GM20000 (cell line): ENCODE data around the gene CTXN1.

ENCODE experiments used
- DNase-seq: peaks from one replicate; pipeline ENCODE4 v3.0.0; 2012; ENCODE audit warnings: low spot score
- TF ChIP-seq, protein P1 (sequence below): IDR thresholded peaks from 2 replicates; pipeline ENCODE4 v1.5.1; 2012; ENCODE audit warnings: mild to moderate bottlenecking, control low read depth; ENCODE audit errors: extremely low read depth, missing control alignments

Gene CTXN1

DNA sequence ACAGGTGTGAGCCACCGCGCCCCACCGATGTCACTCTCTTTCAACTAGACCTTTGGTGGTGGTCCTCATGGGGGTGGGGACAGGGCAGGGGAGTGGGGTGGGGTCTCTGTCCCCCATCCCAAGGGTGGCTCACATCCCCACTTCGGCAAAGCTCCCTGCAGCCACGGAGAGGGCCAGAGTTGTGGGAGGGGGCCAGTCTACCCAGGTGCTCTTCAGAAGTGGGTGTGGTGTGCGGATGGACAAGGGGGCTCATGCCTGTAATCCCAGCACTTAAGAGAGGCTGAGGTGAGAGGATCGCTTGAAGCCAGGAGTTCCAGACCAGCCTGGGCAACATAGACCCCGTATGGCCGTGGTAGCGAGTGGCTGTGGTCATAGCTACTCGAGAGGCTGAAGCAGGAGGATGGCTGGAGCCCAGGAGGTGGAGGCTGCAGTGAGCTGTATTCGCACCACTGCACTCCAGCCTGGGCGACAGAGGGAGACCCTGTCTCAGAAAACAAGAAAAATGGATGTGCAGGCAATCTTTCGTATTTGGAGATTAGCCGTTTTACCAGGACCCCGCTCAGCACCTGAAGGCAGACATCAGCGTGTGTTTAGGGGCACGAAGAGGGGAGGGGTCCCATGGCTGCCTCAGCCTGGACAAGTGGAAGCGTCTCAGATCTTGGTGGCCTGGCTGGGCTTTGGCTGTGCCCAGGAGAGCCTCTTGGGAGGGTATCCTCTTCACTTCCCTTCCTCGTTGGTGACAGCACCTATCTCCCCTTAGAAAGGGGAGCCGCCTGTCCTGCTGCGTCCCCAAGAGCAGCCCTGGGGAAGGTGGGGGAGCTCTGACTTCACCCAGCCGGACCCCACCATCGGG lies 10.5 kb downstream of the CTXN1 start:
- no peak for DNase-seq

DNA sequence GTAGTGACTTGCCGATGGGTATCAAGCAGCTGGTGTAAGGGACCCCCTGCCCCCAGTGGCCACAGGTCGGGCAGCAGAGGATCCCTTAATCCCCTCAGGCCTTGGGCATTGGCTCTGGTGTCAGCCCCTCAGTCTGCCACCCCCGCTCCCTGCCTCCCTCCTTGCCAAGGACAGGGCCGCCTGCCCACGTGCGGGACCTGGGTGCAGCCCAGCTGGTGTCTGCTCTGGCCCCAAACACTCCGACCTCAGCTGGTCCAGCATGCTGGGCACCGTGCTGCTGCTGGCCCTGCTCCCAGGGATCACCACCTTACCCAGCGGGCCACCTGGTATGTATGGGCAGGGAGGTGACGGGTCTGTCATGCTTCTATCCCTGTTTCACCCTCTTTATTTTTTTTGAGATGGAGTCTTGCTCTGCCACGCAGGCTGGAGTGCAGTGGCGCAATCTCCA lies 11.3 kb downstream of the CTXN1 start, which contains the start of gene TGFBR3L:
TGFBR3L (plus strand) TSS at position 233 of the 448 bp plus-strand sequence.
- DNase-seq, result no peak
- TF ChIP-seq, protein P1, sequence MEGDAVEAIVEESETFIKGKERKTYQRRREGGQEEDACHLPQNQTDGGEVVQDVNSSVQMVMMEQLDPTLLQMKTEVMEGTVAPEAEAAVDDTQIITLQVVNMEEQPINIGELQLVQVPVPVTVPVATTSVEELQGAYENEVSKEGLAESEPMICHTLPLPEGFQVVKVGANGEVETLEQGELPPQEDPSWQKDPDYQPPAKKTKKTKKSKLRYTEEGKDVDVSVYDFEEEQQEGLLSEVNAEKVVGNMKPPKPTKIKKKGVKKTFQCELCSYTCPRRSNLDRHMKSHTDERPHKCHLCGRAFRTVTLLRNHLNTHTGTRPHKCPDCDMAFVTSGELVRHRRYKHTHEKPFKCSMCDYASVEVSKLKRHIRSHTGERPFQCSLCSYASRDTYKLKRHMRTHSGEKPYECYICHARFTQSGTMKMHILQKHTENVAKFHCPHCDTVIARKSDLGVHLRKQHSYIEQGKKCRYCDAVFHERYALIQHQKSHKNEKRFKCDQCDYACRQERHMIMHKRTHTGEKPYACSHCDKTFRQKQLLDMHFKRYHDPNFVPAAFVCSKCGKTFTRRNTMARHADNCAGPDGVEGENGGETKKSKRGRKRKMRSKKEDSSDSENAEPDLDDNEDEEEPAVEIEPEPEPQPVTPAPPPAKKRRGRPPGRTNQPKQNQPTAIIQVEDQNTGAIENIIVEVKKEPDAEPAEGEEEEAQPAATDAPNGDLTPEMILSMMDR, result no peak

More for the DNA sequence above, 10.5 kb downstream of the CTXN1 start:
- TF ChIP-seq, protein P1, result no peak

DNA sequence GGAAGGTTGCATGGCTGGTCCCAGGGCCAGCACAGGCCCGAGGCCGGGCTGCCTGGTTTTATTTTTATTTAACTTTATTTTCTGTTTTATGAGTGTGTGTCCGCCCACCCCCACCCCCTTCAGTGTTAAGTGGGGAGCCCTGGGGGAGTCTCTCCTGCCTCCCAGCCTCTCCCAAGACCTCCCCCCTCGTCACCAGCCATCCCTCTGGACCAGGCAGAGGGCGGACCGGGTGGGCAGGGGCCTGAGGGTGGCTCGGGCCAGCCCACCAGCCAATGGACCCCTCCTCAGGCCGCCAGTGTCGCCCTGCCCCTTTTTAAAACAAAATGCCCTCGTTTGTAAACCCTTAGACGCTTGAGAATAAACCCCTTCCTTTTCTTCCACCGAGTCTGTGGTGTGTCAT lies 11.8 kb downstream of the CTXN1 start:
- no peak for DNase-seq
- TF ChIP-seq, protein P1, result no peak

DNA sequence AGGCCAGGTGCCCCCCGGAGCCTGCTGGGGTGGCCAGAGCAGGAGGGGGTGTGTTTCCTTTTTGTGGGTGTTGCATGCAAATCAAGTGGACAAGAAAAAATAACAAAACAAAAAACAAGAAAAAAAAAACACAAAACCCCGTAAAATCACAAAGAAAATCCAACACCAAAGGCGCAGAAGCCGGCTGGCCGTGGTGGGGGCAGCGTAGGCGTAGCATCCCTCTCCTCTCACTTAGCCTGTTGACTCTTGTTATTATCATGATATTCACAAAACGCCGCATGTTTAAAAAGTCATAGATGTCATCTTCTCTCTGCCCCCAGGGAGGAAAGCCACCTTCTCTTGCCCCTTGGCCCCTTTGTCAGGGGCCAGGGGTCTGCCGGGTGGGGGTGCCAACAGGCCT lies 12.3 kb downstream of the CTXN1 start:
- TF ChIP-seq, protein P1, result no peak
- DNase-seq, result no peak

DNA sequence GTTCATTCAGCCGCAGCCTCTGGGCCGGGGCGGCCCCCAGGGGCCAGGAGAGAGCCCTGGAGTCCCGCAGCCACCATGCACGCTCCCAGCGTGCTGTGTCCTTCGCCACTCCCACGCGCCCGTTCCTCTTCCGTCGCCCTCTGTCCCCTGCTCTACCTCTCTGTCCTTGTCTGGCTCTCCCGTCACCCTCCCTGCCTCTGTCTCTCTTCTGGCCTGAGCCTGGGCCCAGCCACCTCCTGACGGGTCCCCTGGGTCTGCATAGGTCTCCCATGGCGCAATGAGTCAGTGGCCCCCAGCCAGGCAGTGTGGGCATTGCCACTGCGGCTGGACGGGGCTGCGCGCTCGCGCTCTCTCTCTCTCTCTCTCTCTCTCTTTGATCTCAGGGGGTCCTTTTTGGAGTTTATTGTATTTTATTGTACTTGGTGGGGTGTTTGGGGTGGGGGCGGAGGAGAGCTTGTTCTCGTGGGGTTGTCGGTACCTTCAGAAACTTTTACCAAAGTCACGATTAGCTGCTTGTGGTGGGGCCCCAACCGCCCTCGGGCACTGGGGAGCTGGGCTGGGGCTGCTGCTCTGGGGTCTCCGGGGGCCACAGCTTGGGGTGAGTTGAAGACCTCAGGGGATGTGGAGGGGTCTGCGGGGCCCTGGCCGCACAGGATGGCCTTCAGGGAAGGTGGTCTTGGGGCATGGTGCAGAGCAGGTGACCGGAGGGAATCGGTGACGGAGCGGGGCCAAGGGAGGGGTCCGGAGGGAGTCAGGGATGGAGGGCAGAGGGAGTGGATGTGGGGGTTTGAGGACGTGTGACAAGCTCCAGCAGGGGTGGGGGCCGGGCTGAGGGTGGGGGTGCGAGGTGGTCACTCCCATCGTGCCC lies 13.0 kb downstream of the CTXN1 start:
- TF ChIP-seq, protein P1, result no peak

DNA sequence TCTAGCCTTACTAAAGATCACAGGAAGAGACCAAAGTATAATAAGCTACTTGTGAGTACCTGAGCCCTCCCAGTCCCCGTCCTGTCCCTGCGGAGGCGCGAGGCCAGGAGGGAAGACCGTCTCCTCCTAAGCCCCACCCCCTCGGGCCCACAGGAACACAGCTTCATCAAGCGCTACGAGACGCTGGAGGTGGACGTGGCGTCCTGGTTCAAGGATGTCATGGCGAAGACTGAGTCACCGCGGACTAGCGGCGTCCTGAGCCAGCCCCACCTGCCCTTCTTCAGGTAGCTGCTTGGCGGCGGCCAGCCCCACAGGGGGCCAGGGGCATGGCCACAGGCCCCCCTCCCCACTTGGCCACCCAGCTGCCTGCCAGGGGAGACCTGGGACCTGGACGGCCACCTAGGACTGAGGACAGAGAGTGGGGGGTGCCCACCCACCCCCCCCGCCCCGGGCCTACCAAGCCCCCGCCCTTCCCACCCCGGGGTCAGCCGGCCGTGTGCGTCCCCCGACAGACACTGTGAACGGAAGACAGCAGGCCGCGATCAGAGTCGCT lies 13.7 kb downstream of the CTXN1 start:
- no peak for DNase-seq
- TF ChIP-seq, protein P1, result no peak

More for the DNA sequence above, 13.0 kb downstream of the CTXN1 start:
- no peak for DNase-seq
